WERI-Rb-1 (cell line): ENCODE measurements around the gene AFF3.
"Not testable (repeated sequence)": the region's sequence is repeated elsewhere in the genome, so short reads cannot be mapped to it uniquely, and the experiment has no call there.

Experiments used
- DNase-seq: peaks from one replicate; pipeline ENCODE4 v3.0.0-alpha.2; 2020
- H3K27ac ChIP-seq: fragments of 250-450 bp; sonication (Bioruptor Pico); 2 replicates; pipeline ENCODE4 v1.5.1; 2020; ENCODE audit warnings: mild to moderate bottlenecking, moderate library complexity
- H3K27me3 ChIP-seq: fragments of 250-450 bp; sonication (Bioruptor Pico); 2 replicates; pipeline ENCODE4 v1.5.1; 2021; ENCODE audit warnings: mild to moderate bottlenecking, low read depth, moderate library complexity; ENCODE audit not compliant: insufficient read depth, severe bottlenecking
- H3K36me3 ChIP-seq: fragments of 250-450 bp; sonication (Bioruptor Pico); 2 replicates; pipeline ENCODE4 v1.5.1; 2020; ENCODE audit warnings: mild to moderate bottlenecking, moderate library complexity
- H3K4me3 ChIP-seq: 2 replicates; pipeline ENCODE4 v1.5.1; 2011; ENCODE audit warnings: low read depth, mild to moderate bottlenecking, control low read depth, low read length
- H3K9me3 ChIP-seq: fragments of 250-450 bp; sonication (Bioruptor Pico); 2 replicates; pipeline ENCODE4 v1.5.1; 2021; ENCODE audit warnings: mild to moderate bottlenecking, moderate library complexity; ENCODE audit not compliant: severe bottlenecking
- CTCF ChIP-seq: IDR thresholded peaks from 2 replicates; pipeline ENCODE4 v1.5.1; 2011; ENCODE audit warnings: low read depth, mild to moderate bottlenecking, control low read depth, inconsistent platforms, low read length

The AFF3 gene

GRCh38 chr2:99949963-99950362 lies 192.4 kb downstream of the AFF3 start:
- no peak for TF ChIP-seq CTCF
- DNase-seq = no peak
- H3K4me3 ChIP-seq = no peak overlapping the region
- H3K9me3 ChIP-seq = no peaks in the 10 kb centered on the region
- H3K27me3 ChIP-seq = no peaks in the 10 kb centered on the region
- H3K27ac ChIP-seq = no peak overlapping the region
- H3K36me3 ChIP-seq = no peaks in the 10 kb centered on the region

- Histone ChIP-seq H3K9me3 (no peaks in the 10 kb centered on the region), H3K27me3 (no peaks in the 10 kb centered on the region), H3K27ac (no peak overlapping the region), H3K36me3 (no peaks in the 10 kb centered on the region), H3K4me3 (no peak overlapping the region)
- DNase-seq = no peak
- TF ChIP-seq CTCF = no peak
Measured at GRCh38 chr2:99949530-99949929, 192.9 kb downstream of the AFF3 start.

GRCh38 chr2:99948010-99948409 lies 194.4 kb downstream of the AFF3 start:
- Histone ChIP-seq H3K27me3 (no peaks in the 10 kb centered on the region), H3K36me3 (no peaks in the 10 kb centered on the region), H3K27ac (no peak overlapping the region), H3K4me3 (no peak overlapping the region), H3K9me3 (no peaks in the 10 kb centered on the region)
- DNase-seq = no peak
- TF ChIP-seq CTCF = no peak

- DNase-seq, H3K27ac ChIP-seq, H3K27me3 ChIP-seq, H3K4me3 ChIP-seq, H3K9me3 ChIP-seq, H3K36me3 ChIP-seq: not testable (repeated sequence)
Measured at GRCh38 chr2:99947366-99947765, 195.0 kb downstream of the AFF3 start.

GRCh38 chr2:99944019-99944418 lies 198.4 kb downstream of the AFF3 start:
- Histone ChIP-seq H3K4me3 (no peak overlapping the region), H3K27me3 (no peaks in the 10 kb centered on the region), H3K27ac (no peak overlapping the region), H3K36me3 (no peaks in the 10 kb centered on the region), H3K9me3 (no peaks in the 10 kb centered on the region)
- no peak for DNase-seq
- TF ChIP-seq CTCF = no peak

- Histone ChIP-seq H3K4me3 (no peak overlapping the region), H3K9me3 (no peaks in the 10 kb centered on the region), H3K27ac (no peak overlapping the region), H3K36me3 (no peaks in the 10 kb centered on the region), H3K27me3 (no peaks in the 10 kb centered on the region)
- no peak for TF ChIP-seq CTCF
- no peak for DNase-seq
Measured at GRCh38 chr2:99942561-99943347, 199.6 kb downstream of the AFF3 start.
